Measurements from ENCODE around the gene DDX49. TPM values are rescaled to one million over a fixed set of nuclear protein-coding genes. Genes with fewer than 3 reads are reported as not detected.

DDX49 gene
- total RNA-seq, 1 experiment from 2014 or later = 98.8 TPM

- ChIA-PET CTCF (interaction anchor here (0.8 to 1.8 kb wide), 3 partner anchors 8 to 44 kb away, joined by 3 to 4 read pairs (median 3); no protein-coding TSS in a partner anchor), POLR2A (interaction anchor here (1.3 kb wide), 1 partner anchor 8 kb away, joined by 5 read pairs; no protein-coding TSS in a partner anchor)
- H3K36me3 Mint-ChIP-seq (ENCODE audit: insufficient read depth, unreplicated experiment) = peaks cover 11% of the 10 kb centered on the region
- H3K9me3 Mint-ChIP-seq (ENCODE audit: unreplicated experiment) = no peaks in the 10 kb centered on the region
- no peak overlapping the region for H3K27ac Mint-ChIP-seq (ENCODE audit: low read depth, unreplicated experiment)
- no TSS peak for BruUV-seq (replicated peaks)
- no peak for TF ChIP-seq CTCF (IDR thresholded peaks at IDR 0.05; ENCODE audit: unreplicated experiment)
- H3K4me3 Mint-ChIP-seq (ENCODE audit: unreplicated experiment) = peak overlapping the region; percentile 19
- H3K4me1 Mint-ChIP-seq (ENCODE audit: insufficient read depth, unreplicated experiment) = peaks cover 14% of the 10 kb centered on the region
- H3K27me3 Mint-ChIP-seq (ENCODE audit: insufficient read depth, unreplicated experiment) = no peaks in the 10 kb centered on the region
- DNase-seq (ENCODE audit: unreplicated experiment) = no peak
- intact Hi-C loops (cut with micrococcal nuclease) = no loop called here
Measured at GRCh38 chr19:18942692-18943091, 23.2 kb downstream of the DDX49 start.

- CTCF ChIA-PET = interaction anchor here (0.7 to 1.8 kb wide), 3 partner anchors 24 to 261 kb away, joined by 3 to 4 read pairs (median 3); partner anchors contain the start of genes COPE and DDX49
Measured at GRCh38 chr19:18943465-18943864, 23.9 kb downstream of the DDX49 start.

GRCh38 chr19:18945297-18945696, 25.8 kb downstream of the DDX49 start:
- no peaks in the 10 kb centered on the region for H3K27me3 Mint-ChIP-seq (ENCODE audit: insufficient read depth, unreplicated experiment)
- ChIA-PET POLR2A (no interaction called here), CTCF (interaction anchor here (0.6 to 1.0 kb wide), 3 partner anchors 41 to 545 kb away, joined by 3 read pairs; no protein-coding TSS in a partner anchor)
- no peak for DNase-seq (ENCODE audit: unreplicated experiment)
- H3K4me3 Mint-ChIP-seq (ENCODE audit: unreplicated experiment) = no peak overlapping the region
- intact Hi-C loops (cut with micrococcal nuclease) = no loop called here
- no peak for TF ChIP-seq CTCF (IDR thresholded peaks at IDR 0.05; ENCODE audit: unreplicated experiment)
- H3K27ac Mint-ChIP-seq (ENCODE audit: low read depth, unreplicated experiment) = no peak overlapping the region
- no TSS peak for BruUV-seq (replicated peaks)
- no peaks in the 10 kb centered on the region for H3K9me3 Mint-ChIP-seq (ENCODE audit: unreplicated experiment)
- H3K36me3 Mint-ChIP-seq (ENCODE audit: insufficient read depth, unreplicated experiment) = peaks cover 6% of the 10 kb centered on the region
- H3K4me1 Mint-ChIP-seq (ENCODE audit: insufficient read depth, unreplicated experiment) = no peaks in the 10 kb centered on the region

More at GRCh38 chr19:18943465-18943864, 23.9 kb downstream of the DDX49 start:
- peaks cover 6% of the 10 kb centered on the region for H3K36me3 Mint-ChIP-seq (ENCODE audit: insufficient read depth, unreplicated experiment)
- intact Hi-C loops (cut with micrococcal nuclease) = no loop called here
- H3K9me3 Mint-ChIP-seq (ENCODE audit: unreplicated experiment) = no peaks in the 10 kb centered on the region
- DNase-seq (ENCODE audit: unreplicated experiment) = no peak
- POLR2A ChIA-PET = no interaction called here
- no peak for TF ChIP-seq CTCF (IDR thresholded peaks at IDR 0.05; ENCODE audit: unreplicated experiment)
- no peak overlapping the region for H3K4me3 Mint-ChIP-seq (ENCODE audit: unreplicated experiment)
- no TSS peak for BruUV-seq (replicated peaks)
- peaks cover 12% of the 10 kb centered on the region for H3K4me1 Mint-ChIP-seq (ENCODE audit: insufficient read depth, unreplicated experiment)
- H3K27ac Mint-ChIP-seq (ENCODE audit: low read depth, unreplicated experiment) = no peak overlapping the region
- H3K27me3 Mint-ChIP-seq (ENCODE audit: insufficient read depth, unreplicated experiment) = no peaks in the 10 kb centered on the region

GRCh38 chr19:18946335-18946734, 26.8 kb downstream of the DDX49 start:
- Mint-ChIP-seq H3K9me3 (ENCODE audit: unreplicated experiment) (no peaks in the 10 kb centered on the region), H3K4me3 (ENCODE audit: unreplicated experiment) (no peak overlapping the region), H3K36me3 (ENCODE audit: insufficient read depth, unreplicated experiment) (peaks cover 6% of the 10 kb centered on the region), H3K27ac (ENCODE audit: low read depth, unreplicated experiment) (no peak overlapping the region), H3K4me1 (ENCODE audit: insufficient read depth, unreplicated experiment) (no peaks in the 10 kb centered on the region), H3K27me3 (ENCODE audit: insufficient read depth, unreplicated experiment) (no peaks in the 10 kb centered on the region)
- no peak for DNase-seq (ENCODE audit: unreplicated experiment)
- ChIA-PET CTCF (no interaction called here), POLR2A (no interaction called here)
- no TSS peak for BruUV-seq (replicated peaks)
- intact Hi-C loops (cut with micrococcal nuclease) = no loop called here
- TF ChIP-seq CTCF (IDR thresholded peaks at IDR 0.05; ENCODE audit: unreplicated experiment) = no peak

All from MCF 10A (cell line).